Non-pigmented ciliary epithelial cell (primary cell): ENCODE results near the gene ZNF624.
"Not testable (repeated sequence)": the region's sequence is repeated elsewhere in the genome, so short reads cannot be mapped to it uniquely, and the experiment has no call there.

Experiments used
- DNase-seq: peaks from one replicate; pipeline ENCODE4 v3.0.0-alpha.2; 2010; ENCODE audit warnings: low read depth

The ZNF624 gene

DNA sequence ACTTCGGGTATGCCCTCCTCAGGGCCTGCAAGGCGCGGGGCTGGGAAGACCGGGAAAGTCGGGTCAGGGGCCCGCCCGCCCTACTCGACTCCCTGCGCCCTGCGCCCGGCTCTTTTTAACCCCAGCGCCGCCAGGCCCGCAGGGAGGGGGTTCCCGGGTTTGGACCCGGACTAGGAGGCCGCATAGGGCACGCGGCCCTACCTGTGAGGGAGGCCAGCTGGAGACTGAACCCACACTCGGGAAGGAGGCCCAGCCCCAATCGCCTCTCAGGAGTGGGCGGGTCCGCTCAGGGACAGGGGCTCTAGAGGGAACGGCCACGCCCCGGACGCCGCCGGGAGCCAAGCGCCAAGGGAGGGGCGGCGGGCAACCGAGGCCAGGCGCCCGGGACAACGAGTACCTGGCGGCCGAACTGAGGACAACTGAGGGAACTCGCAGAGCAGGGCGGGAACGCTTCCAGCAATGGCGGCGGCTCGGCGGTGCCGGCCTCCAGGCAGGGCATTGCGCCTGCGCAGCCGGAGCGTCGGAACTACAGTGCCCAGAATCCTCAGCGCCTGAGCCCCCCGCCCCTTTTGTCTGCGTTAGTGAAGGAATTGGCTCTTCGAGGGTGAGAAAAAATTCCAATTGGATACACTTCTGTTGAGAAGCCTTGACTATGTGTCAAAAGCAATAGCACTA lies at the start of gene ZNF624:
Gene ZNF624, minus strand, starts transcription at position 484 of the 675 bp plus-strand sequence.
- peak; percentile 62 for DNase-seq

DNA sequence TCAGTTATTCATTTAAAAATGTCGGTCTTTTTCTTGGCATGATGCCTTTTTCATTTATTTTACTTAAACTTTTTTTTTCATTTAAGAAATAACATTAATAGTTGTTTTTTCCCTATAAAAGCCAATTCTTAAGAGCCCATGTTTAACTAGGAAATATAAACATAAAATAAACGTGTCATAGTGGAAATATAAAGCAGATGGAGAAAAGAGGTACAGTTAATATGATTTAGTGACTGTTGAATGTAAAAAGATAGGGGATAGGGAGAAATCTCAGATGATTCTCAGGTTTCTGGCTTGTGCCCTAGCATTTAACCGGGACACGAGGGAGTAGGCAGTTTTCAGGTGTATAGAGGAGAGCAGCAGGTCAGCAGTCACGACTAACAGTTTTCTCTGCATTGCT lies 44.0 kb upstream of the ZNF624 start:
- DNase-seq = not testable (repeated sequence)

DNA sequence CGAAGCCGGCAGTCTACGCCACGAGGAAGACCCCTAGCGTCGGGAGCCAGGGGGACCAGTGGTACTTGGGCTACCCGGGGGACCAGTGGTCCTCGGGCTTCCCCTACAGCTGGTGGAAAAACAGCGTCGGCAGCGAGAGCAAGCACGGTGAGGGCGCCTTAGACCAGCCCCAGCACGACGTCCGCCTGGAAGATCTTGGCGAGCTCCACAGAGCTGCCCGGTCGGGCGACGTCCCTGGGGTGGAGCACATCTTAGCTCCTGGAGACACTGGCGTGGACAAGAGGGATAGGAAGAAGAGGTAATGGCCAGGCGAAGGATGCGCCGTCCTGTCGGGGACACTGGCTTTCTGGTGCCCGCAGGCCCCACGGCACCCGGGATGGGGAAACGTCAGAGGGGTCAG lies 36.8 kb upstream of the ZNF624 start:
- DNase-seq = not testable (repeated sequence)

DNA sequence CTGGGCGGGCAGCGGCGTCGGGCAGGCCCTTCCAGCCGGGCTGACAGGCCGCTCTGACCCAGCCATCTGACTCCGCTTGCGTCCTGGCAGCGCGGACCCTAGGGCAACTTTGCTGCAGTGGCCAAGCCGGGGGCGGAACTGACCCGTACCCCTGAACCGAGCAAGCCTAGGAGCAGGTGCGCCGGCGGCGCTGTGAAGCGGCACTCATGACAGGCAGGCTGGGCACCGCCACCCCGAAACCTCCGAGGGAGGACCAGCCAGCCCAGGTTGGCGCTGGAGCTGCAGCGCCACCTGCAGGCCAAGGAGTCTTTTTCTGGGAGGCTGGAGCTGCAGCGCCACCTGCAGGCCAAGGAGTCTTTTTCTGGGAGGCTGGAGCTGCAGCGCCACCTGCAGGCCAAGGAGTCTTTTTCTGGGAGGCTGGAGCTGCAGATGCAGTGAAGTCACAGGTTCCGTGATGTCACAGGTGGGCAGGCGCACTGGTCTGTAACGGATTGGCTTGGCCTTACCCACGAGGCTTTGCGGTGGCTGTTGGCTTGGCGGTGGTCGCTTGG lies 36.2 kb upstream of the ZNF624 start, which contains the start of gene CCDC144A:
Gene CCDC144A, plus strand, starts transcription at position 511 of the 551 bp plus-strand sequence. CDS start 160 bp downstream, outside the sequence.
- not testable (repeated sequence) for DNase-seq

DNA sequence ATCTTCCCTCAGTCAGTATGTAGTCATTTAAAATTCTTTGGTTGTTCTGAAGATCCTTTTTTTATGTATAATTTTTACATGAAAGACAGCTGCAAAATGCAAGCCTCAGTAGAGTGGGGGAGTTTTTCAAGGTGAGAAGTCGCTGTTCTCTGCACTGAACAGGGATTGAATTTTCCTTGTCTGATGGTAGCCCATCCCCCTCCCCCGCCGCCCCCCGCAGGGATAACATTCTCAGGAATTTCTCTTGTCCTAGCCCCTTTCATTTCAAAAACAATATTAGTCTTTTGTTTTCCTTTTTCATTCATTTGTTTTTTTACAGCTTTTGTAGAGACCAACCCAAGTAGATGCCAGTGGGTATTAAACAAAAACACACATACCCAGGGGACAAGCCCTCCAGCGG lies 33.5 kb upstream of the ZNF624 start:
- not testable (repeated sequence) for DNase-seq

DNA sequence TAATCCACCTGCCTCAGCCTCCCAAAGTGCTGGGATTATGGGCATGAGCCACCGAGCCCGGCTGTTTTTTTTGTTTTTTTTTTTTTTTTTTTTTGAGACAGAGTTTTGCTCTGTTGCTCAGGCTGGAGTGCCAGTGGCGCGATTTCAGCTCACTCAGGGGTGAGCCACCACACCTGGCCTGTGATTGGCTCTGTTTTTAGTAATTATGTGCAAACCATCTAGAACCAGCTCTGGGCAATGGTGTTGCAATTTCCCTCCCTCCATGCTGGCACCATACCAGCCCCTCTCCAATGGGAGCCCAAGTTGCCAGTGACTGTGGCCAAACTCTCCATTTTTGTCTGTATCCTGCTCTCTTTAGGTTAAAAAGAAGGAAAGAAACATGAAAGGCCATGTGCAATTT lies 32.4 kb upstream of the ZNF624 start:
- not testable (repeated sequence) for DNase-seq

DNA sequence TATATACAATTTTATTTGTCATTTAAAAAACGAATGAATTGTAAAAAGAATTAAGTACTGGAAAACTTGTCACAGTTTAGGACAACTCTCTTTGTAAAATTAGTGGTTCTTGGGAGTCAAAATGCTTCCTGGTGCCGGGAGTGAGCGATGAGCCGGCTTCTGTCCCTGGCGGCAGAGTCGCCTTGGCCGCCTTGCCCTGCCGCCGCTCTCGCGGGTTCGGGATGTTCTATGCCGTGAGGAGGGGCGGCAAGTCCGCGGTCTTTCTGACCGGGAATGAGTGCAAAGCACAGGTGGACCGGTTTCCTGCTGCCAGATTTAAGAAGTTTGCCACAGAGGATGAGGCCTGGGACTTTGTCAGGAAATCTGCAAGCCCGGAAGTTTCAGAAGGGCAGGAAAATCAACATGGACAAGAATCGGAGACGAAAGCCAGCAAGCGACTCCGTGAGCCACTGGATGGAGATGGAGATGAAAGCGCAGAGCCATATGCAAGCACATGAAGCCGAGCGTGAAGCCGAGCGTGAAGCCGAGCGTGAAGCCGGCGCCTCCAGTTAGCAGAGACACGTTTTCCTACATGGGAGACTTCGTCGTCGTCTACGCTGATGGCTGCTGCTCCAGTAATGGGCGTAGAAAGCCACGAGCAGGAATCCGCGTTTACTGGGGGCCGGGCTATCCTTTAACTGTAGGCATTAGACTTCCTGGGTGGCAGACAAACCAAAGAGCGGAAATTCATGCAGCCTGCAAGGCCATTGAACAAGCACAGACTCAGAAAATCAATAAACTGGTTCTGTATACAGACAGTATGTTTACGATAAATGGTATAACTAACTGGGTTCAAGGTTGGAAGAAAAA lies 29.9 kb upstream of the ZNF624 start:
- not testable (repeated sequence) for DNase-seq

DNA sequence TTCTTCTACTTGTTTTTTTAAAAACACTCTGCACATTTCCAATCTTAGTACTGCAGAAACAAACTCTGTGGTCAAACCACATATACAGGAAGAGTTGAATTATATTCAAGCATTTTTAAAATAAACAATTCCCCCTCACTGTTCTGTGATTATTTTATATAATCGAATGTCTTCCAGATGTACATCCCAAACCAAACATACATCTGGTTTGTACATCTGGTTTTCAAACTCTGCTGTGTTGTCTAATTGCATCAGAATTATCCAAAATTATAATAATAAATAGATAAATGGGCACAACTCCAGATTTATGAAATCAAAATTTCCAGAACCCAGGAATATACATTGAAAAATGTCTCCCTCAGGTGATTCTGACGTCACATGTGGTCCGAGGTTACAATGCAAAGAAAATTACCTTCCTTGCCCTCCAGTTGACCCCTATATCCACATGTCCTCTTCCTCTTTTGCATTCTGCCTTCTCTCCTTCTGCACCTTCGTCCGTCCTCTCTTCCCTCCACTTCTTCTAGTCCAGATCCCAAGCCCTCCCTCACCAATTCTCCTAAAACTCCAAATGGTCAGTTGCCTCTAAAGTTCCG lies 23.1 kb upstream of the ZNF624 start:
- no peak for DNase-seq

DNA sequence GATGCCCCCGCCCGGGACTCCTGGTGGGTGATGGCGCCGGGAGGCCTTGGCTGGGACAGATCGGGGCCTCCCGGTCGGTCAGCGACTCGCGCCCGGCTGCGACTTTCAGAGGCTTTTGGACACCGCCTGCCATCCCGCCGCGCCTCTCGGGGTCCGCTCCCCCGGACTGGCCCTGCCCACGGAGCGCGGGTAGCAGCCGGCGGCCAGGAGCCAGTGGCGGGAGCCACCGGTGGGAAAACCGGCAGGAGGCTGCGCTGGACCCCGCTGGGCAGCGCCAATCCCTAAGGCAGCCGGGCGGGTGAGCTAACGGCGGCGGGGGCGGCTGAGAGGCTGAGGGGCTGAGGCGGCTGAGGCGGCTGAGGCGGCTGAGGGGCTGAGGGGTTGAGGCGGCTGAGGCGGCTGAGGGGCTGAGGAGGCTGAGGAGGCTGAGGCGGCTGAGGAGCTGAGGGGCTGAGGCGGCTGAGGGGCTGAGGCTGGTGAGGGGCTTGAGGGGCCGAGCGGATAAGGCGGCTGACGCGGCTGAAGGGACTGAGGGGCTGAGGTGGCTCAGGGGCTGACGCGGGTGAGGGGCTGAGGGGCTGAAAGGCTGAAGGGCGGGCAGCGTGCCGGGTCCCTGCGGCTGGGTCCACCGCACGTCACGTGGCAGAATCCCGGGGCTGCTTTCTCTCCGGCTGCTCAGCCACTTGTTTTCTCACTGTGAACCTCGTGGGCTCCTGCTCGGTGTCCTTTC lies 13.4 kb upstream of the ZNF624 start:
- not testable (repeated sequence) for DNase-seq

DNA sequence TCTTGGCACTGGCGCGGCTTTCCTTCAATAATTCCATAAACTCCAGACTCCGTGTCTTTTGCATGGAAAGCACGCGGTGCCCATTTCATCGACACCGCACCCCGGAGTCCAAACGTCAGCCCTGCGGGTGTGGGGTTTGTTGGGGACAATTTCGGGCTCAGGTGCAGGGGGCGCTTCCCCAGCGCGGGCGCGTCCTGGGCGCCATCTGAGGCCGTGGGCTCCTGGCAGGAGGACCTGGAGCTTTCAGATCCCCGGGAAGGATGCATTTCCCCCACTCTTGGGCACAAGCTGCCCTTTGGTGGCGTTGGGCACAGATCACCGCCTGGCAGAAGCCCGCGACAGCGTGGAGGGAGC lies 12.9 kb upstream of the ZNF624 start:
- DNase-seq = not testable (repeated sequence)

DNA sequence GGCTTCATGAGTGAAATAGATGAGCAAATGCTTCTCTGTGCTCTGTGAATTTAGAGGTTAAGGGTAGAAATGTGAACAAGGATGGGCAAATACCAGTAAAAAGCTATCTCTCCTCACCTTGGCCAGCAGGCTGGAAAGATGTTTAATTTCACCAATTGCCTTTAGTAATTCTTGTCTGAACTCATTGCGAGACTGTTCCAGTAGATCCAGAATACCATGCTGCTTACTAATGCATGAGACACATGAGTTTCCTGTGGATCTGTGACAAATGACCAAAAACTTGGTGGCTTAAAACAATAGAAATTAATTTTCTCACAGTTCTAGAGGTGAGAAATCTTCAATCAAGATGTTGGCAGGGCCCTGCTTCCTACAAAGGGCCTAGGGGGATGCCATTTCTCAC lies 9.3 kb upstream of the ZNF624 start:
- DNase-seq = no peak

DNA sequence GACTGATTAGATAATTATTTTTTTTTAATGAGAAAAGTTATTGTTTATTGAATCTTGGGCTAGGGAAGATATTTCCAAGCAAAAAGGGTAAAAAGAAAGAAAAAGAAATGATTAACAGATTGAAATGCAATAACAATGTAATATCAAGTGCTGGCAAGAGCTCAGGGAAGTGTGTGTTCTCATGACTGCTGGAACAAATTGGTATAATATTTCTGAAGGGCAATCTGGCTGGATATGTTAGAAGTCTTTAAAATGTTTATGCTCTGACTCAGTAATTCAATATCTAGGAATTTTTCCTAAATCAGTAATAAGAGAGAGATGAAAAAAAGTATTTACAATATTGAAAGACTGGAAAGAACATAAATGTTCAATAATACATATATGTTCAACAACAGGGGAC lies 7.6 kb upstream of the ZNF624 start:
- DNase-seq = no peak

DNA sequence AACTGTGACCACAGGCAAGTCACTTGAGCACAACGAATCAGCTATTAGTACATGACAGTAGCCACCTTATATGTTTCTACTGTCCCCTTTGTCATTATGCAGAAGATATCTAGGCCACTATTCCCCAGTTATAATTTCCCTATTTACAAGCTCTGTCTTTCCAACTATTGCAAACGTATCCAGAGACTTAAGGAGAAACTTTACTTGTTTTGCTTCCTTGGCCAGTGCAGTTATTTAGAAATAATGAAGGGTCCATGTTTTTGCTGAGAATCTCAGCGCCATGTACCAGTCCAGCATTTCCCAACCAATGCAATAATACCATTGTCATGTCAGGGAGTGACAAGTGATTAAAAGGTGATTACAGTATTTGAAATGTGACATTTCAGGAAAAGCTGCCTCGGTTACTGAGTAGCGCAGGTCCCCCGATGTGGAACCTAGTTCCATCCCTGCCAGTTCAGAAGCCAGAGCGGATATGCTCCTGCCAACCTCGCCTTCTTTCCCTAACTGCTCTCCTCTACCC lies 743 bp downstream of the ZNF624 start:
- no peak for DNase-seq

DNA sequence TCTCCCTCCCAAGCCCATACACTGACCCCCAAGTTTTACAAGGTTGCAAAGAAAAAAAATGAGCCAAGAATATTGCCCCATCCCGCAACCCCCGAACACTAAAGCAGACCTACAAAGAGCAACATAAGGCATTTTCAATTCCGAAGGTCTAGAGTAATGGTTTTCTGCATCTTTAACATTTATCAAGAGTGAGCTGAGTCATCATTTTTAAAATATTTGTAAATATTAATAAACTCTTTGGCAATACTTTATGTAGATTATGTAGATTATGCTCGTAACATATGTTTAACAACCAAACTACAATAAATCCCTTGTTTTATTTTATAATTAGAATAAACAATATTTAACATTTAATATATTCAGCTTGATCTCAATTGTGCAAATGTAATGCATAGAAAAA lies 1.4 kb downstream of the ZNF624 start:
- DNase-seq = no peak

DNA sequence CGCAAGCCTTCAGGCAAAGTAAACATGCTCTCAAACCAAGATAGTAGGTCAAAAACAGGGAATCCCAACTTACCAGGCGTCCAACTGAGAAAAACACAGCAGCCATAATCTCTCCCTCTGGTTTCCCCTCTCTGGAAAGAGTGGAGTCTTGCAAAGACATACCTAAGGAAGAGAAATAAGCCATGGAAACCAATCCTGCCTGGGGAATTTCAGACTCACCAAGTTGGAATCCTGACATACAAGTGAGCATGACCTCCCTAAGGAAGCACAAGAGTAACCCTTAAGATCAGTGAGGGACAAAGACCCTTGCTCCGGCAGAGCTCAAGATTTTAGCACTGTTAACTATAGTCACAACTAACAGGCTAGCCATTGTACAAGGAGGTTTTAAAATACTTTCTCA lies 4.1 kb downstream of the ZNF624 start:
- no peak for DNase-seq

DNA sequence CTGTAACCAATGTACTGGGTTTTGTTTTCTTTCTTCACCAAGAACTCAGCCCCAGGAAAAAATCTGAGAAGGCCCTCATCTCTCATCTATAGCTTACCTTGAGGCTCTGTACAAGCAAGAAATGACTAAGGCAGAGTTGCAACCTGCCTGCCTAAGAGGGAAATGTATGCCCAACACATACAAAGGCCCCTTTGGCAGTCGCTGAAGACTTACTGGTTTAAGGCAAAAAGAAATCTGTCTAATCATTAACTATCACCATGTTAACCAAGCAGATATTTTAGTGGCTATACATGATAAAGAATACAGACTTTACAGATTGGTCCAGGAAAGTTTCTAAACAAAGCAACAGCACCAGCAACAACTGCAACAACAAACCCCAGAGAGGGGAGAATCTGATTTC lies 14.2 kb downstream of the ZNF624 start:
- no peak for DNase-seq

DNA sequence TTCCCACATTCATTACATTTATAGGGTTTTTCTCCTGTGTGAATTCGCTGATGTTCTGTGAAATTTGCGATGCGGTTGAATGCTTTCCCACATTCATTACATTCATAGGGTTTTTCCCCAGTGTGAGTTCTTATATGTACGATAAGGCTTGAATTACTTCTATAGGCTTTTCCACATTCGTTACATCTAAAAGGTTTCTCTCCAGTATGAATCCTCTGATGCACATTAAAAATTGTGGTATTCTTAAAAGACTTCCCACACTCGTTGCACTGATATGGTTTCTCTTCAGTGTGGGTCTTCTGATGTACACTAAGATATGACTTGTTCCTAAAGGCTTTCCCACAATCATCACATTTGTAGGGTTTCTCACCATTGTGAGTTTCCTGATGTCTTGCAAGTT lies 30.4 kb downstream of the ZNF624 start:
- DNase-seq = no peak

DNA sequence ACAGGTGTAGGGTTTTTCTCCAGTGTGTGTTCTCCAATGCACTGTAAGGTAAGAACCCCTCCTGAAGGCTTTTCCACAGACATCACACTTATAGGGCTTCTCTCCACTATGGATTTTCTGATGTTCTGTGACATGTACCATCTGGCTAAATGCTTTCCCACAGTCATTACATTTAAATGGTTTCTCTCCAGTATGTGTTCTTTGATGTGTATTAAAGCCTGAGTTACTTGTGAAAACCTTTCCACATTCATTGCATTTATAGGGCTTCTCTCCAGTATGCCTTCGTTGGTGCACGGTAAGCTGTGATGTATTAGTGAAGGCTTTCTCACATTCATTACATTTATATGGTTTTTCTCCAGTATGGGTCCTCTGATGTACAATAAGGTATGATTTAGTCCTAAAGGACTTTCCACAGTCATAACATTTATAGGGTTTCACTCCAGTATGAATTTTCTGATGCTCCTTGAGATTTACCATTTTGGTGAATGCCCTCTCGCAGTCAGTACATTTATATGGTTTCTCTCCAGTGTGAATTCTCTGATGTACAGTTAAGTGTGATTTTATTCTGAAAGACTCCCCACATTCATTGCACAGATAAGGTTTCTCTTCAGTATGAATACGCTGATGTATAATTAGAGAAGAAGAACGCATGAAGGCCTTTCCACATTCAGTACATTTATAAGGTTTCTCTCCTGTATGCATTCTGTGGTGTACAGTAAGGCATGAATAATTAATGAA lies 30.9 kb downstream of the ZNF624 start:
- DNase-seq = no peak

DNA sequence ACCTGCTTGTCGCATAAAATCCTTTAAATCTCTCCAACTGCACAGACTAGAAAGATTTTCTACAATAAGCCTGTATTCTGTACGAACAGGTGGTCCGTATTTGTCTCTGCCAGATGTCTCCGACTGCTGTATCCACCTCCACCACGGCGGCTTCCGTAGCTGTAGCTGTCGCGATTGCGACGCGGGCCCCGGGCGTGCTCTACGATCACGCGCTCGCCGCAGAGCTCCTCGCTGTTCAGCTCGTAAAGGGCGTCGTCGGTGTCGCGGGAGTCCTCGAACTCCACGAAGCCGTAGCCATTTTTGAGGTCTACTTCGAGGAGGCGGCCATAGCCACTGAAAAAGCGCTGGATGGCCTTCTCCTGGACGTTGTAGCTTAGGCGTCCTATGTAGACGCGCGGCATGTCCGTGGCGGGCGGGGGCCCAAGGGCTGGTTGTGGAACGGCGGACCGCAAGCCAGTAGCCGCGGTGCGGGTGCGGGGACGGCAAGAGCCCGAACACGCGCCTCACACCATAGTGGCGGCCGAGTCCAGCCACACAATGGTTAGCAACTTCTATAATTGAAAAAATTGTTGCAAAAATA lies 36.1 kb downstream of the ZNF624 start:
- no peak for DNase-seq

DNA sequence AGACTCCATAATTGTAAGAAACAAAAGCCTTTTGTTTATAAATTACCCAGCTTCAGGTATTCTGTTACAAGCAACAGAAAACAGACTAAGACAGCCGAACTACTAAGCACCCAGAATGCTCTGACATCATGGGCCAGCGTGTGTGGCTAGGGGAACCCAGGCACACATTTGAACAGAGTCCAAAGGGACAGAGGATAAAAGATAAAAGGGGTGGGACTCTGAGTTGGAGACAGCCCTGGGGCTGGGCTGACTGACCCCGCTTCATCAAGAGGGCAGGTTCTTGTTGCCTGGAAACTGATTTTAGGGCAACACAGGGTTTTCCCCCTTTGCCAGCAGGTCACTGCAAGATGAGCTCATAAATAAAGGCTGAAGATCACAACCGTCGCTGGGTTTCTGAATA lies 54.1 kb downstream of the ZNF624 start:
- DNase-seq = no peak
